ENCODE data around the gene HERC4. TPM values are rescaled to one million over a fixed set of nuclear protein-coding genes. Genes with fewer than 3 reads are reported as not detected.

Gene HERC4
- polyA plus RNA-seq, 10 donors: 24.4 to 42.1 (median 30.3) TPM

GRCh38 chr10:67965456-67965855 lies 109.6 kb downstream of the HERC4 start:
- DNase-seq: no peak

GRCh38 chr10:67959839-67960476 lies 115.1 kb downstream of the HERC4 start:
- DNase-seq: peak in 1 of 3 donors; percentile 13

GRCh38 chr10:67955614-67956013 lies 119.5 kb downstream of the HERC4 start:
- no peak for DNase-seq

- DNase-seq: no peak
Measured at GRCh38 chr10:67943917-67944316, 131.2 kb downstream of the HERC4 start.

- no peak for DNase-seq
Measured at GRCh38 chr10:67936416-67936815, 138.7 kb downstream of the HERC4 start.

- DNase-seq: no peak
Measured at GRCh38 chr10:67935223-67935622, 139.9 kb downstream of the HERC4 start.

- DNase-seq: no peak
Measured at GRCh38 chr10:67934336-67934735, 140.7 kb downstream of the HERC4 start.

- DNase-seq: no peak
Measured at GRCh38 chr10:67933199-67933598, 141.9 kb downstream of the HERC4 start.

- no peak for DNase-seq
Measured at GRCh38 chr10:67926951-67927350, 148.1 kb downstream of the HERC4 start.

GRCh38 chr10:67925449-67926005 lies 149.6 kb downstream of the HERC4 start:
- peak in 1 of 3 donors; percentile 47 for DNase-seq

GRCh38 chr10:67924136-67924535 lies 150.9 kb downstream of the HERC4 start:
- no peak for DNase-seq

- no peak for DNase-seq
Measured at GRCh38 chr10:67923551-67923950, 151.5 kb downstream of the HERC4 start.

GRCh38 chr10:67921065-67921464 lies 154.0 kb downstream of the HERC4 start:
- no peak for DNase-seq

GRCh38 chr10:67917679-67918078 lies 157.4 kb downstream of the HERC4 start:
- no peak for DNase-seq

GRCh38 chr10:67917169-67917568 lies 157.9 kb downstream of the HERC4 start:
- DNase-seq: no peak

GRCh38 chr10:67914777-67915340 lies 160.2 kb downstream of the HERC4 start:
- no peak for DNase-seq

- DNase-seq: no peak
Measured at GRCh38 chr10:67912331-67912946, 162.6 kb downstream of the HERC4 start.

- DNase-seq: no peak
Measured at GRCh38 chr10:67903581-67903980, 171.5 kb downstream of the HERC4 start.

- no peak for DNase-seq
Measured at GRCh38 chr10:67893637-67894036, 181.4 kb downstream of the HERC4 start.

- DNase-seq: peak; percentile 74 to 95 (median 83)
Measured at GRCh38 chr10:67884842-67885670, 190.0 kb downstream of the HERC4 start.

- DNase-seq: peak; percentile 96 to 98 (median 96)
Measured at GRCh38 chr10:67884313-67884841, 190.7 kb downstream of the HERC4 start, which contains the start of gene SIRT1. Gene SIRT1 (plus strand): TSS chr10:67884656. CDS start chr10:67884722, 66 bp downstream.
